ENCODE measurements around the gene ERMP1. TPM values are rescaled to one million over a fixed set of nuclear protein-coding genes. Genes with fewer than 3 reads are reported as not detected.

ERMP1 gene
- total and polyA plus RNA-seq, 2 donors (not counting 3 experiments of a cell fraction or from before 2014, with no cell fraction given) = 9.7 to 16.6 TPM

- H3K79me2 ChIP-seq (ENCODE audit: control insufficient read depth, insufficient read depth, low read length) = no peaks in the 10 kb centered on the region
- TF ChIP-seq JUN (IDR thresholded peaks at IDR 0.05; ENCODE audit: borderline replicate concordance, insufficient read depth, insufficient read length, low read depth) = no peak
- no peak for TF ChIP-seq GATA2 (IDR thresholded peaks at IDR 0.05; ENCODE audit: insufficient read depth, insufficient read length, low read depth, low read length)
- TF ChIP-seq MYC (IDR thresholded peaks at IDR 0.05; ENCODE audit: low read depth, low read length) = no peak
- no peak for TF ChIP-seq POLR2AphosphoS5 (IDR thresholded peaks at IDR 0.05; ENCODE audit: insufficient read depth, low read depth, low read length)
- no peak for TF ChIP-seq FOS (IDR thresholded peaks at IDR 0.05; ENCODE audit: borderline replicate concordance, insufficient read depth, low read length)
- TF ChIP-seq, protein P1, sequence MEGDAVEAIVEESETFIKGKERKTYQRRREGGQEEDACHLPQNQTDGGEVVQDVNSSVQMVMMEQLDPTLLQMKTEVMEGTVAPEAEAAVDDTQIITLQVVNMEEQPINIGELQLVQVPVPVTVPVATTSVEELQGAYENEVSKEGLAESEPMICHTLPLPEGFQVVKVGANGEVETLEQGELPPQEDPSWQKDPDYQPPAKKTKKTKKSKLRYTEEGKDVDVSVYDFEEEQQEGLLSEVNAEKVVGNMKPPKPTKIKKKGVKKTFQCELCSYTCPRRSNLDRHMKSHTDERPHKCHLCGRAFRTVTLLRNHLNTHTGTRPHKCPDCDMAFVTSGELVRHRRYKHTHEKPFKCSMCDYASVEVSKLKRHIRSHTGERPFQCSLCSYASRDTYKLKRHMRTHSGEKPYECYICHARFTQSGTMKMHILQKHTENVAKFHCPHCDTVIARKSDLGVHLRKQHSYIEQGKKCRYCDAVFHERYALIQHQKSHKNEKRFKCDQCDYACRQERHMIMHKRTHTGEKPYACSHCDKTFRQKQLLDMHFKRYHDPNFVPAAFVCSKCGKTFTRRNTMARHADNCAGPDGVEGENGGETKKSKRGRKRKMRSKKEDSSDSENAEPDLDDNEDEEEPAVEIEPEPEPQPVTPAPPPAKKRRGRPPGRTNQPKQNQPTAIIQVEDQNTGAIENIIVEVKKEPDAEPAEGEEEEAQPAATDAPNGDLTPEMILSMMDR (IDR thresholded peaks at IDR 0.05; ENCODE audit: extremely low read depth in 1 of 2, insufficient read depth in 1 of 2, low read depth in 1 of 2, low read length in 2 of 2) = no peak
- peaks cover 0 to 11% of the 10 kb centered on the region in 2 experiments for H3K36me3 ChIP-seq (ENCODE audit: control insufficient read depth in 2 of 2, extremely low read depth in 1 of 2, insufficient read depth in 2 of 2, low read length in 2 of 2)
- H3K9me1 ChIP-seq (replicated peaks; ENCODE audit: control insufficient read depth, extremely low read depth, insufficient read depth, low read length) = no peaks in the 10 kb centered on the region
- H3K4me2 ChIP-seq (ENCODE audit: insufficient read depth, low read length) = no peak overlapping the region
- no TSS peak for BruUV-seq (replicated peaks)
- H3K4me1 ChIP-seq (ENCODE audit: control insufficient read depth, extremely low read depth, insufficient read depth, low read length) = no peaks in the 10 kb centered on the region
- H3K27ac ChIP-seq (ENCODE audit: insufficient read depth, low read depth, low read length) = no peak overlapping the region
- CTCF ChIA-PET = interaction anchor here (1.2 to 1.8 kb wide), 3 partner anchors 8 to 23 kb away, joined by 4 to 7 read pairs (median 5); no protein-coding TSS in a partner anchor
- H3K27me3 ChIP-seq (ENCODE audit: control insufficient read depth in 2 of 2, insufficient read depth in 2 of 2, low read length in 2 of 2) = no peaks in the 10 kb centered on the region
- H3K4me3 ChIP-seq (replicated peaks in 1 of 3; ENCODE audit: insufficient read depth in 1 of 3, low read depth in 1 of 3, low read length in 3 of 3) = no peak overlapping the region
- H3K9ac ChIP-seq (replicated peaks; ENCODE audit: extremely low read depth, insufficient read depth, low read length) = no peak overlapping the region
- intact Hi-C loops (cut with micrococcal nuclease) = no loop called here
- DNase-seq (ENCODE audit: low read depth, low spot score) (no peak), FAIRE-seq (no peak)
- no peaks in the 10 kb centered on the region for H3K9me3 ChIP-seq (replicated peaks; ENCODE audit: control insufficient read depth, insufficient read depth, low read length)
- H4K20me1 ChIP-seq (replicated peaks; ENCODE audit: control insufficient read depth, extremely low read depth, insufficient read depth, low read length) = no peaks in the 10 kb centered on the region
- POLR2A ChIA-PET = no interaction called here
- dilution Hi-C loops (cut with MboI; ENCODE audit: extremely low pct_ligation_motif_present, low sequenced_read_pairs) = no loop called here
- no peak overlapping the region for H2AFZ ChIP-seq (ENCODE audit: low read depth, low read length)
Measured at GRCh38 chr9:5750569-5750968, 82.3 kb downstream of the ERMP1 start.

Measured in endothelial cell of umbilical vein (primary cell).